Measurements from ENCODE around the gene CAST.

- TF ChIP-seq CTCF (IDR thresholded peaks at IDR 0.05; ENCODE audit: low read depth, low read length, poor library complexity, severe bottlenecking) (no peak), EZH2phosphoT487 (IDR thresholded peaks at IDR 0.05; ENCODE audit: borderline replicate concordance, low read length) (no peak)
Measured at GRCh38 chr5:96772542-96772941, 110.4 kb downstream of the CAST start.
